ENCODE results near the gene KRT84.
"Not testable (repeated sequence)": the region's sequence is repeated elsewhere in the genome, so short reads cannot be mapped to it uniquely, and the experiment has no call there.

KRT84 gene

DNA sequence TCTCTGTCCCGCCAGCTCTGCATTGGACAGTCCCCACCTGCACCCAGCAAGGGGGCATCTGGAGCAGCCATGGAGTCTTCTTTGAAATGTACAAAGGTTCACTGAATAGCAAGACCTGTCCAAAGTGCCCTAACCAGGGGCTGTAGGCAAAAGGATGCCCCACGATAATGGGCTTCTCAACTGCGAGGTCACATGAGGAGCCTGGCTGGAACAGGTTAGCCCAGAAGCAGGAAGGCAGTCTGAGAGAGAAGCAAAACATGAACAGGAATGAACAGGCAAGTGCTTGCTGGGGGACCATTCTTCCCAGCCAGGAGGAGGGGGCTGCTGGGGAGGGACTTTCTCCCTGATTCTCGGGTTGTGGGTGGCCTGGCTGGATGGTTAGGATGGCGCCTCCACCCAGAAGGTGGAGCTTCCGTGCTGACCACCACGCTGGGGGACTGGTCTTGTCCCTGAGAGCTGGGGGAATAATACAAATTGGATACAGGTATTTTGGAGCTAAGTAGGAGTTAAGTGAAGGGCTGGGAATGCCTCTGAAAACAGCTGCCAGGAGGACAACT is 25.3 kb downstream of the KRT84 start:
- DNase-seq, result no peak

DNA sequence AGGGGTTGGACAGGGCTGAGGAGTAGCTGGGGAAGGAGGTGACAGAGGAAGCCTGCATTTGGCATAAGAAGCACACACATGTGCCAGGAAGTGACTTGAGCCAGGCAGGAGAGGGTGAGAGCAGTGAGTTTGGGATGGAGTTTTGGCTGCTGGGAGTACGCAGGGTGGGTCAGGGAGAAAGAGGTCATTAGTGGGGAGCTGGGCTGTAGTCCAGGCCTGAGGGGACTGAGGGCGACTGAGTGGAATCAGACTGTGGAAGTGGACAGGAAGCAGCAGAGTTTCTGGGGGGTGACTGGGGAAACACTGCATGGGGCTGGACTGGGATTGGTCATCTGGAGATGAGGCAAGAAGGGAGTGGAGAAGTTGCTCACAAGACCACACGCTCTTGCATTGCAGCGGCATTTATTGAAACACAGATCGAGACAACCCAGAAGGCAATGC is 25.8 kb downstream of the KRT84 start:
- DNase-seq, result no peak

DNA sequence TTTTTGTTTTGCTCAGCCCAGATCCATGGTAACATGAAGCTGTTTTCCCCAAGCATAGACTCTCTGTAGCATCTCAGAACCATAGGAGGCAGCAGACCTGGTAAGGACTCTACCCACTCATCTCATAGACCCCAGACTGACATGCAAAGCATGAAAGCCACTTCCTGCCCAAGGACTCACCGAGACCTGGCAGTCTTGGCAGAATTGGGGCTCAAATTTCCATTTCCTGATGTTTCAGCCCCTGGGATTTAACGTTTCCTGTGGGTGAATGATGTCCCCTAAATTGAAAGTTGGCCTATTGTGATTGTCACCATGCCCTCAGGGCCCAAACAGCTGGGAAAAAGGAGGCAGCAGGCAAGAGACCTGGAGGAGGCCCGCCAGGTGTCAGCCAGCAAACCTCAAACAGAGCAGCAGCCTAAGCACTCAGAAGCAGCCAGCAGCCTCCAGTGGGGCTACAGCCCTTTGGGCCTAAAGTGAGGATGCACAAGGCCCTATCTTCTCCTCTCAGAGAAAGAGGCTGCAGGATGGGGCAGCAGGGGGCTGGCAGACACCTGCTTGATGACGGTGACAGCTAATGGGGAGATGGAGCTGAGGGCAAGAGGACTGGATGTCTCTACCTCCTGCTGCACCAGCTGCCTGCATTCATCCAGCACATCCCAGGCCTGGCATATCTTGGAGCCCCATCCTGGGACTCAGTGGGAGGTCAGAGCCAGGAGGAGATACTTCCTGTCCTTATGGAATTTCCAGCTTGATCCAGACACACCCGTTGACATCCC is 26.7 kb downstream of the KRT84 start:
- DNase-seq, result no peak

DNA sequence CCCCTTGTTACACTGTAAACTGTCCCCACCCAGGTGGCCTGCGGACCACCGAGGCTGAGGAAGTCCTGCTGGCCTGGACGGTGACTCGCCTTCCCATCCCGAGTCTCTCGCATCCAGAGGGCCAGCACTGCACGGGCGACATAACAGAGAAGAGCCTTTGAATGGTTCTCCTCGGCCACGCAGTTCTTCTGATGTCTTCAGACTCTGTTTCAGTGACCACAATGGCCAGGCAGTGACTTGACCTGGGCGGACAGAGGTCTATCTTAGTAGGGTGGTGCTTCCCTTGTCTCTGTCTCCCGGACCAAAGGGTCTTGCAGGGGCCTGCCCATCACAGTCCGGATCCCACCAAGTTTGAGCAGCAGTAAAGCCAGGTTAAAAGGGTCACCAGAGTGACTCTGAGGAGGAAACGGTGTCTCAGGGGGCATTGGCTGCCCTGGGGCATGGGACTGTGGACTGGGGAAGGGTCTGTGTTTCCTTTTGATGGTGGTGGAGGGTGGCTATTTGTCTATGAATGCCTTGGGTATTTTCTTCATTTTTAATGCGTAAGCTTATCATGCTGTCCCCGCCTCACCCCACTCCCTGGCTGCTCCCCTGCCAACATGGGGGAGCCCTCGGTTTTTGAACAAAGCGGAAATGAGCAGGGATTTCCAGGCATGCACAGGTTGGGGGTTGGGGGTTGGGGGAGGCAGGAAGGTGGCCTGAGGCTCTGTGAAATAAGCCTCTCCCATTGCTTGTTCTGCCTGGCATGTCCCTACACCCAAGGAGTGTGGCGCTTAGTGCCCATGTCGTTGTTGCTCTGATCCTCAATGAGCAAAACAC is 28.5 kb downstream of the KRT84 start:
- DNase-seq, result no peak

DNA sequence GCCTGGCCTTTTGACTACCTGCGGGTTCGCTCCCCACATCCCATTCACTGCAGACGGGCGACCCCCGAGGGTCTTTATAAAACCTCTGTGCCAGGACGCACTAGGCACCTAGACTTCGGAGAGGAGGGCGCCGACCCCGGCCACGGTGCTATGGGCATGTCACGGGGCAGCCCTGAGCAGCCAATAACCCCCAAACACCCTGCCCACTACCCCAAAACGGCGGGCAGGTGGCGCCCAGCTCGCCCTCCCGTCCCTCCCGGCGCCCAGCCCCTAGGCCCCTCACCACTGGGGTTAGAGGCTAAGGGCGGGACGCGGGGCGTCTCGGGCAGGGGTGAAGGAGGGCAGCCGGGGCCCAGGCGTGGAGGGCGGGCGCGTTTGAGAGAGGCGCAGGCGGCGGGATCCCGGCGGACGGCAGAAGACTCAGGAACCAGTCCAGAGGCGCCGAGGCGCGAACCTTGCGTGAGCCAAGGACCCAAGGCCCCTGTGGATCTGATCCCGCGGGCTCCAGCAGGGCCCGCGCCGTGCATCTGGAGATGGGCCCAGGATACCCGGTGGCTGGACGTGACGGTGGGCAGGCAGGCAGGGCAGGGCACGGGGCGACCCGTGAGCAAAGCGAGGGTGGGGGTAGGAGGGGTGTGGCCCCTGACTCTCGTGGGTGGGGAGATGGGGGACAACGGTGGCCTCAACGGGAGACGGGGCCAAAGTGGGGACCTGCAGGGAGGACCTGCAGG is 29.3 kb downstream of the KRT84 start:
- no peak for DNase-seq

DNA sequence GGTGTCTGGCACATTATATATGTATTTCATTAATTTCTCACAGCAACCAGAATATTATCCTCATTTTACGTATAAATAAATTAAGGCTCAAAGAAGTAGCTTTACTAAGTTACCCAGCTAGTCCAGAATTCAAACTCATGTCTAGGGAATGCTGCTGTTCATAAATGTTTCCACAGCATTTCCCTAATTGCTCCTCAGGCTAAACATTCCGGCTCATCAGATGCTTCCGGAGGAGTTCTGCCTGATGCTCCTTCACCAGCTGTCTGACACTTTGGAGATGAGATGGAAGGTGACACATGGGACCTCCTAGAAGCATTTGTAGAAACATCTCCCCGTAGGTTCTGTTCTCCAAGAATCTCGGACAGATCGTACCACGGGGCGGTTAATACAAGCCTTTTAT is 30.3 kb downstream of the KRT84 start:
- DNase-seq, result no peak

DNA sequence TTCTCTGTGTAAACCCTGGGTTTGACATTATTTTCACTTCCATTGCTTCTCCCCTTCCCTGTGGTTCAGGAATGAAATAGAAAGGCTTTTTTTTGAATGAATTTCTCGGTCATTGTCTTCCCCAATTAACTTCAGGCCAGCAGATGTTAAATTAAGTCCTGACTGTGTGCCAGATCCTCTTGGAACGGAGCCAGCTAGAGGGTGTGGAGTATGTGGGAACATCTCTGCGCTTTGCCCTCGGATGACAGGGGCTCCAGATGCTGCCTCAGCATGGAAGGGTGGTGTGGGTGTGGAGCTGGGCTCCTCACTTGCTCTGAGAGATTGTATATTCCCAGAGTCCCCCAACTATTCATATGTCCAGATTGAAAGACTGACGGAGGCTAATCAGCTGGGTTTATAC is 31.3 kb downstream of the KRT84 start:
- DNase-seq, result no peak

DNA sequence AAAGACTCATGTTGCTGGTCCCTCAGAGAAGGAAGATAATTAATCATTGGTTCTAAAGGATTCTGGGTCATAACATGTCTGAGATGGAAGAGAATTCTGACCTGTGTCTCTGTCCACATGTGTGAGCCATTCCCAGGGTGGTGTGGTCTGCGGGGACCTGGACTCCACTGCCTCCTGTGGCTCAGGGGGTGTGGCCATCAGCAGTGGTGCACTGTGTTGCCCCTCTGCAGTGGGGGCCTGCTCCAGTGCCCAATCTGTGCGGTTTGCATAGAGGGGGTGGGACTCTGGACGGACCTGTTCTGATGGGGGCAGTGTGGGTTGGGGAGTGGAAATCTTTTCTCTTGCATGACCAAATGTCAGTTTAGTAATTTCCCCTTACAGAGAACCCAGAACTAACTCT is 31.7 kb downstream of the KRT84 start:
- no peak for DNase-seq

DNA sequence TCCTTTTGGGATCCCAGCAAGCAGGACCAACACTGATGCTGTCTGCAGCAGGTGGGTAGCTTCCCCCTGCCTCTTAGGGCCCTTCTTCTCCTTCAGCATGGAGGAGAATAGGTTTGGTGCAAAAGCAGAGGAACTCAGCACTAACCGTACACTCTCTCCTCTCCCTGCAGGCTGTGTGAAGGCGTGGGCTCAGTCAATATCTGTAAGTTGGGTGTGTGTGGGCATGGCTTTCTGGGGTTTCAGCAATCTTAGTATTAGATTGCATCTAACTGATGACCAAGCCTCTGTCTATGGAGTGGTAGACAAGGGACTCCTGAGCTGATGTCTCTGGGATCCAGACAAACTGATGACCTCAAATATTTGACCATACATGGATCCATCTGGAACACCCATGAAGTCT is 32.5 kb downstream of the KRT84 start:
- DNase-seq, result no peak

DNA sequence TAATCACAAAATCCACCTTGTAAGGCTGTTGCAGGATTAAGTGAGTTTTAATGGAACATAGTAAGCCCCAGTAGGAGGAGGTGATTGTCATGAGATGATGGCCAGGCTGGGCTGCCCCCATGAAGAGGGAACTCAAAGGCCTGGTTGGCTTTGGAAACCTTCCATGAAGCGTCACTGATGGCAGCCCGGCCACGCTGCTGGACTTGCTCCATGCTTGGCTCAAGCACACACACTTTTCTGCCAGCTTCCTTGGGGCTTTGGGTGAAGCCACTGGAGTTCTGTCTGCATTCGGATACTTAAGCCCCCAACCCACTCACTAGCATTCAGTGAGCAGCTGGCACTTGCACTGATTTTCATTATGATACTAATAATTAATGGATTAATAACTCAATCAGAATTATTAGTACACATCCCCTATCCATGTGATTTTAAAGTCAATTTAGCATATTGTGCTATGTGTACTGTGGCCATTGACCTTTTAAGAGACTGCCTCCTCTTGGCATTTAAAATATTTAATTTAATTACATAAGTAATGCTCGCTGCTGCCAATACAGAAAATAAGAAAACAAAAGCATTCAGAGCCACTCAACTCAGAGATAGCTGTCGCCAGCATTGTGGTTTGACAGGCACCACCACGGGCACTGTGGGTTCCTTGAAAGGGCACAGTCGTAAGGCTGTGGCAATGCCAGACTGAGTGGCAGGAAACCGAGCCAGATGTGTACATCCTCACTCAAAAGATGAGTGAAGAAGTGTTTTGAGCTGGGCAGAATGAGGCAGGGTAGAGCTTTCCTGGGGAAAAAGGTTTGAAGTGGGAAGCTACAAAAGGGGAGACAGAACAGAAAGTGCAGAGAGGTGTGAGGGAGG is 34.0 kb downstream of the KRT84 start:
- peak; percentile 13 for DNase-seq

DNA sequence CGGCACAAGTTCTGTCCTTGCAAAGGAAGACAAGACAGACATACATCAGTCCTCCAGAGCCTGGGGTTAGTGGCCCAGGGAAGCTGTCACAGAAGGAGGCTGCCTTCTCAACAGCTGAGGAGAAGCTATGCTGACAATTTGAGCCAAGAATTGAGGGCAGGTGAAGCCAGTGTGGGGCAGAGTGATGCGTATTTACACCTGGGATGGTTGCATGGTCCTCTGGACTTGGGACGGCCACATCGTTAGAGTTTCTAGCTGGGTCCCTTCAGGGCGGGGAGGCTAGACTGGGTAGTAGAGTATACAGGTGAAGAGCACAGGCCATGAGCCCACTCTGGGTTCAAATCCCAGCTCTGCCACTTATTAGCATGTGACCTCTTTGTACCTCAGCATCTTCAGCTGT is 34.7 kb downstream of the KRT84 start:
- no peak for DNase-seq

DNA sequence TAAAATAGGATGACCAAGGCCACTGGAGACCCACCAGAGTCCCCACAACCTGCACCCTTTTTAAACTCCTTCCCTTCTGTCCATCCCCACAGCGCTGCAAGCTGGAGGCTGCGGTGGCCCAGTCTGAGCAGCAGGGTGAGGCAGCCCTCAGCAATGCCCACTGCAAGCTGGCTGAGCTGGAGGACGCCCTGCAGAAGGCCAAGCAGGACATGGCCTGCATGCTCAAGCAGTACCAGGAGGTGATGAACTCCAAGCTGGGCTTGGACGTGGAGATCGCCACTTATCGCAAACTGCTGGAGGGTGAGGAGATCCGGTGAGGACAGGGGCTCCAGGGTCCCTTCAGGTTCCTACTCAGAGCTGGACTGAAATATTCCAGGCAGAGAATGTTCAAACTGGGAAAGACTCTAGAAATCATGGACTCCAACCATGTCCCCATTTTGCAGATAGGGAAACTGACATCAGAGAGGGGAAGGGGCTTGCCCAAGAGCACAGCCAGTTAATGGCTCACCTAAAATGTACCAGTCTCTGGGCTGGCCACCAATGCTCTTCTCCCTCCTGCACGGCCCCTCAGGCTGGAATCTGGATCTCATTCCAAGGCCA is 35.3 kb downstream of the KRT84 start:
- DNase-seq, result no peak

DNA sequence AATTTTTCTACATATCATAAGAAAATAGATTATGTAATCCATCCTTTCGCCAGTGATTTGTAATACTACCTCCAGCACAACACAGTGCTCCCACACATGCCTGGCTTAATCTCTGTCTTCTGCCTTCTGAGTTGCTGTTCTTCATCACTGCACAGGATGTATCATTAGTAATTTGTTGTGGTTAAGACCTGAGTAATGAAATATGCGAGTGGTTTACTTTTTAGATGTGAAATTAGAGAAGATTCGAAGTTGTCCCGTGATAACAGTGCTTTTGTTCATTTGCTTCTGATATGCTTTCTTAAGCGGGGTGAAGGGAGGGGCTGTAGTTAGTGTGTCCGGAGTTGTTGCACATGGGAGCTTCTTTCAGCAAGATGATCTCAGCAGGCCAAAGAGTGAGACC is 36.3 kb downstream of the KRT84 start:
- no peak for DNase-seq

DNA sequence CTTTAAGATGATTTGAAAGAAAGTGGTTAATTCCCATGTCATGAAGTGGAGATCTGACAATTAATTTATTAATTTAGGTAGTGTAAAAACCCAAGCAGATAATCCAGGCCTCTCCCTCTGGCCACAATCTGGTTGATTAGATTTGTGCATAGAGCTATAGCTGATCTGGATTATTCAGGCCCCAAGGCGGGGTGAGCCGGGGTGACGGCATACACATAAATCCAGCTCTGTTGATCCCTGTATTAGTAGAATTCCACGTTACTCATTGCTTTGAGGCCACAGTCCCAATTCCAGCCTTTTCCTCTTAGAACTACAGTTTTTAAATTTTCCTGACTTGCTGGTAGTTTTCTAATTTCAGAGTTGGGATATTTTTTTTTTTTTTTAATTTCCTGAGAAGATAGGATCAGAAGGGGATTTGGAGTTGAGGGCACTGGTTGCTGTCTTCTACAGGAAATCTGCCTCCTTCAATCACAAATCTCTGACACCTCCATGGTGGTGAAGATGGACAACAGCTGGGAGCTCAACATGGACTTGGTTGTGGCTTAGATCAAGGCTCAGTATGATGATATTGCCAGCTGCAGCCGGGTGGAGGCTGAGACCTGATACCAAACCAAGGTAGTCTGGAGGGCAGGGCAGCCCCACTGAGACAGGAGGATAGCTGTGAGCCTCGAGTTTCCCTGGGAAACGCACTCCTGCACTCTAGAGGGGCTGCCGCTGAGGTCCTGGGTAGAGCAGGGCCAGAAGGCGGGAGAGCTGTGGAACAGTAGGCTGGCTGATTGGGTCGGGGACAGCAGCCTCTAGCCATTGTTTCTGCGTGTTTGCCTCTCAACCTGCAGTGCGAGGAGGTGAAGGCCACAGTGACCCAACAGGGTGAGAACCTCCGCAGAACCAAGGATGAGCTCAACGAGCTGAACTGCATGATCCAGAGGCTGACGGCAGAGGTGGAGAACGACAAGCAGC is 37.6 kb downstream of the KRT84 start:
- no peak for DNase-seq

DNA sequence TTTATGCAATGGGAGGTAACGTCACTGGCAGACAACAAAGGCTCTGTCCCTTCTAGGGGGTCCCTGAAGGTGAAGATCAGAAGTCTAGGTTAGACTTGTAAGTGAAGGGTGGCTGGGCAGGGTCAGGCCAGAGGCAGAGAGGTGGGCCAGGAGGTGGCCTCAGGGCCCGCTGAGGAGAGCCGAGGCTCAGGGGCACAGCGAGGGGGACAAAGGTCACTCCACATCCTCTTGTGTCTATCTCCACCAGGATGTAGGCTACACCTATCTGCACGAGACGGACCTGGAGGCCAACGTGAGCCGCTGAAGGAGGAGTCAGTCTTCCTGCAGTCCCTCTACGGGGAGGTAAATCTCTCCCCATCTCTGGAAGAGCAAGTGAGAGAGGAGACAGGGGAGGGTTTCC is 38.4 kb downstream of the KRT84 start:
- no peak for DNase-seq

DNA sequence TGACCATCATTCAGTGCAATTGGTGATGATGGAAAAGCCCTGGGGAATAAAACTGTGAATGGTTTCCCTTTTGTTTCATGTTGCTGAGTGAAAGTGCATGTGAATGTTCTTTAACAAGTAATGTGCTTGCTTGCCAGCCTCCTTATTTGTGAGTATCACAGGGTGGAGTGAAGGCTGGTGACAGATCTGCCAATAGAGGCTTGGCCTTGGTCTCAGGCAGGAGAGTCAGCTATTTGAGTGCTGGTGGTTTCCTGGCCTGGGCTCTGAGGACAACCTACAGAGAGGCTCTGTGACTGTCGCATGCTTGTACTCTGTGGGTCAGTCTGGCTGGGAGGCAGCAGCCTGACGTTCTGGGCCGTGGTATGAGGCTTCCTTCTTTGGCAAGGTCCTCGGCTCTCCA is 38.9 kb downstream of the KRT84 start:
- no peak for DNase-seq

DNA sequence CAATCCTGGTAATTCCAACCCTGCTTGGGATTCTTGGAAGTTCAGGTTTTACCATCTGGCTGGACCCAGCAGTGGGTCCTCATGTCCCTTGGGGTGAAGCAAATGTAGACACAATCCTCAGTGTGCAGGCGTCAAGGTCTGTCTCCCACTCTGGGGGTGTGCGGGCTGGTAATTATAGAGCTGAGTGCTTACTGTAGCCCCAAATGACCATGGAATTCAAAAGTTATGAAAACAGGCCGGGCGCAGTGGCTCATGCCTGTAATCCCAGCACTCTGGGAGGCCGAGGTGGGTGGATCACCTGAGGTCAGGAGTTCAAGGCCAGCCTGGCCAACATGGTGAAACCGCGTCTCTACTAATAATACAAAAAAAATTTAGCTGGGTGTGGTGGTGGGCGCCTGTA is 40.4 kb downstream of the KRT84 start:
- DNase-seq, result not testable (repeated sequence)

DNA sequence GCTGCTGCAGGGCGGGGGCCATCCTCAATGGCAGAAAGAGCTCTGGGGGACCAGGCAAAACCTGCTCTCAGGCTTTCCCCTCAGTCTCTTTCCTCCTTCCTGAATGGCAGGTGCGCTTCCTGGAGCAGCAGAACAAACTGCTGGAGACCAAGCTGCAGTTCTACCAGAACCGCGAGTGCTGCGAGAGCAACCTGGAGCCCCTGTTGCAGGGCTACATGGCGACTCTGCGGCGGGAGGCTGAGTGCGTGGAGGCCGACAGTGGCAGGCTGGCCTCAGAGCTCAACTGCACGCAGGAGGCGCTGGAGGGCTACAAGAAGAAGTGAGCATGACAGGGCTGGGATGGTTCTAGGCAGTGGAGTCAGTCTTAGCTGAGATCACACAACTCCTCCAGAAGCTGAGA is 41.3 kb downstream of the KRT84 start:
- DNase-seq, result no peak

DNA sequence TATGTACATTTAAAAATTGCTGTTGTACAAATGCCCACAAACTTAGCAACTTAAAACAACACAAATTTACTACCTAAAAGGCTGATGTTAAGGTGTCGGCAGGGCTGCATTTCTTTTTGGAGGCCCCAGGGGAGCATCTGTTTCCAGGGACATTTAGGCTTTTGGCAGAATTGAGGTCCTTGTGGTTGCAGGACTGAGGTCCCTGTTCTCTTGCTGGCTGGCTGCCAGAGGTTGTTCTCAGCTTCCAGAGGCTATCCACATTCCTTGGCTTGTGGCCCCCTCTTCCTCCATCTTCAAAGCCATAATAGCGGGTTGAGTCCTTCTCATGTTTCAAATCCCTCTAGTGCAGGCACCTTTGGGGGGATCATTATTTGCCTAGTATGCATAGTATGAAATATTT is 41.9 kb downstream of the KRT84 start:
- DNase-seq, result no peak

DNA sequence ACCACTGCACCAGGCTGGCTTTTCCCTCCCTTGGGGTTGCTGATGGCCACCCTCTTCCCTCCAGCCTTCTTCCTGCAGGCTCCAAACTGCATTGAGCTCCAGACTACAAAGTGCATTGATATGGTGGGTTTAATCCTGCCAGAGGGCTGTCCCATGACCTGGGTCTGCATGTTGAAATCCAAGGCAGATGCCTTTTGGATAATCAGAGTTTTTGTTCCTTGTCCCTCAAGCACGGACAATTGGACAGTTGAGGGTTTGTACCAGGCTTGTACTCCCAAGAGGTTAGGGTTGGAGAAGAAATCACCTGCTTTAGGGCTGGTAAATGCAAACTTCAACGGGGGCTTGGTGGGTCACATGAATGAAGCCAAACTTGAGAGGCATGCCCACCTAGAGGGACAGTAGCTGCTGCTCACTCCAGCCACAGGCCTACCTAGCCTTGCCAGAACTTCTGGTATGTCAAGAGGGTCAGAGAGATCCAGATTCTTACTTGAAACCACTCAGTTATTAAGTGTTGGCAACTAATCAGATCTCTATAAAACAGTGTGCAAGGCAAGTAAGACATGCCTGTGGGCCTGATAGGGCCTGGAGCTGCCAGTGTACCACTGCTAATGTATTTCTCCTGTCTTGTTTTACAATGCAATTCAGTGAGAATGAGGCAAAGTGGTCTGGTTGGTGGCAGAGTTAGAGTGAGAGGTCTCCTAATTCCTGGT is 42.5 kb downstream of the KRT84 start:
- no peak for DNase-seq
